Measurements from ENCODE around the gene EPHA10. TPM values are rescaled to one million over a fixed set of nuclear protein-coding genes. Genes with fewer than 3 reads are reported as not detected.
"Not testable (repeated sequence)": the region's sequence is repeated elsewhere in the genome, so short reads cannot be mapped to it uniquely, and the experiment has no call there.

The EPHA10 gene
- total RNA-seq, 1 experiment from 2014 or later: 0.06 TPM

- no peak for DNase-seq (ENCODE audit: low read depth)
Measured at GRCh38 chr1:37776946-37777516, 12.1 kb upstream of the EPHA10 start.

- DNase-seq (ENCODE audit: low read depth): not testable (repeated sequence)
Measured at GRCh38 chr1:37771440-37771839, 6.5 kb upstream of the EPHA10 start.

- no peak for DNase-seq (ENCODE audit: low read depth)
Measured at GRCh38 chr1:37767488-37767887, 2.6 kb upstream of the EPHA10 start.

- no peak for DNase-seq (ENCODE audit: low read depth)
Measured at GRCh38 chr1:37765916-37766664, 1.2 kb upstream of the EPHA10 start.

GRCh38 chr1:37764414-37764825 is 500 bp downstream of the EPHA10 start:
- no peak for DNase-seq (ENCODE audit: low read depth)

GRCh38 chr1:37763791-37764413 is 1.0 kb downstream of the EPHA10 start:
- DNase-seq (ENCODE audit: low read depth): no peak

- DNase-seq (ENCODE audit: low read depth): no peak
Measured at GRCh38 chr1:37762516-37762915, 2.4 kb downstream of the EPHA10 start.

GRCh38 chr1:37761416-37762095 is 3.4 kb downstream of the EPHA10 start:
- DNase-seq (ENCODE audit: low read depth): no peak

- DNase-seq (ENCODE audit: low read depth): no peak
Measured at GRCh38 chr1:37759451-37759850, 5.5 kb downstream of the EPHA10 start.

GRCh38 chr1:37755951-37756560 is 8.9 kb downstream of the EPHA10 start:
- no peak for DNase-seq (ENCODE audit: low read depth)

GRCh38 chr1:37755290-37755689 is 9.6 kb downstream of the EPHA10 start:
- no peak for DNase-seq (ENCODE audit: low read depth)

GRCh38 chr1:37753473-37754321 is 11.2 kb downstream of the EPHA10 start:
- DNase-seq (ENCODE audit: low read depth): no peak

GRCh38 chr1:37752583-37753471 is 12.1 kb downstream of the EPHA10 start:
- DNase-seq (ENCODE audit: low read depth): no peak

GRCh38 chr1:37752213-37752582 is 12.7 kb downstream of the EPHA10 start:
- DNase-seq (ENCODE audit: low read depth): no peak

GRCh38 chr1:37748565-37748964 is 16.4 kb downstream of the EPHA10 start:
- no peak for DNase-seq (ENCODE audit: low read depth)

- DNase-seq (ENCODE audit: low read depth): peak; percentile 16
Measured at GRCh38 chr1:37746806-37747205, 18.1 kb downstream of the EPHA10 start.

- DNase-seq (ENCODE audit: low read depth): no peak
Measured at GRCh38 chr1:37741662-37742061, 23.3 kb downstream of the EPHA10 start.

- peak; percentile 51 for DNase-seq (ENCODE audit: low read depth)
Measured at GRCh38 chr1:37741130-37741529, 23.8 kb downstream of the EPHA10 start.

GRCh38 chr1:37739222-37739621 is 25.7 kb downstream of the EPHA10 start:
- DNase-seq (ENCODE audit: low read depth): peak; percentile 55

GRCh38 chr1:37738619-37739018 is 26.3 kb downstream of the EPHA10 start:
- not testable (repeated sequence) for DNase-seq (ENCODE audit: low read depth)
